LNCAP (cell line): Measurements from ENCODE around the gene NFKBIL1.

Experiments
- TF ChIP-seq, protein P1 (sequence below): fragments of 450-650 bp; IDR thresholded peaks from 2 replicates; pipeline ENCODE4 v1.5.1; 2017; ENCODE audit warnings: mild to moderate bottlenecking

NFKBIL1 gene

DNA sequence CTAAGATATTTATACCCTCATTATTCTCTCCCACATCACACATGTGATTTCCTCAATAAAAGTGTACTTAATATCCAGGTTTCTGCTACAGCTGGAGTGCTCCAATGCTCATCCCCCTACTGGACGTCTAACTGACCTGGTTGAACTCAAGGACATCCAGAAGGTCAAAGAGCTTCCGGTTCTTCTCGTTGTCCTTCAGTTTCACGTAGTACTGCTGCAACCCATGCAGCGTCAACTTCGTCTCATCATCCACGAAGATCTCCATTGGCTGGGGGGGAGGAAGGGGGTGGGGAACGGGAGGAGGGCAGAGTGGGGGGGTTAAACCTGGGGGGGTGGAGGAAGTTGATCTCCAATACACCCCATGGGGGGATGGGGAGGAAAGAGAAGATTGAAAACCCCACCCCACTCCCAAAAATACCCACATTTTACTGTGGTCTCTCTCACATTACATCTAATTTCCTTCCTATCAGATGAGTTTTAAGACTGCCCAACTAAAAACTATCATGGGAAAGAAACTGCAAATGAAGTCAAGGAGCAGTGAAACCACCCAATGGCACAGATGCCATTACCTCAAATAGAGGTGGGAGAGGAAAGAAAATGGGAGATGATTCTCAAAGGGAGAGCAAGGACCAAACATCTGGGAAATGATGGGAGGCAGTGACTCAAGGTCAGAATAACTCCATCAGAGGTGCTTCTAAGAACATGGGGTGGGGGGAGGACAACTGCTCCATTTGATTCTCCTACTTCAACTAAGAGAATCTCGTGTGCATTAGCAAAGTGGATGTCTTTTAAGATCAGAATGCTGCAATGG is 14.6 kb upstream of the NFKBIL1 start:
- TF ChIP-seq, protein P1, sequence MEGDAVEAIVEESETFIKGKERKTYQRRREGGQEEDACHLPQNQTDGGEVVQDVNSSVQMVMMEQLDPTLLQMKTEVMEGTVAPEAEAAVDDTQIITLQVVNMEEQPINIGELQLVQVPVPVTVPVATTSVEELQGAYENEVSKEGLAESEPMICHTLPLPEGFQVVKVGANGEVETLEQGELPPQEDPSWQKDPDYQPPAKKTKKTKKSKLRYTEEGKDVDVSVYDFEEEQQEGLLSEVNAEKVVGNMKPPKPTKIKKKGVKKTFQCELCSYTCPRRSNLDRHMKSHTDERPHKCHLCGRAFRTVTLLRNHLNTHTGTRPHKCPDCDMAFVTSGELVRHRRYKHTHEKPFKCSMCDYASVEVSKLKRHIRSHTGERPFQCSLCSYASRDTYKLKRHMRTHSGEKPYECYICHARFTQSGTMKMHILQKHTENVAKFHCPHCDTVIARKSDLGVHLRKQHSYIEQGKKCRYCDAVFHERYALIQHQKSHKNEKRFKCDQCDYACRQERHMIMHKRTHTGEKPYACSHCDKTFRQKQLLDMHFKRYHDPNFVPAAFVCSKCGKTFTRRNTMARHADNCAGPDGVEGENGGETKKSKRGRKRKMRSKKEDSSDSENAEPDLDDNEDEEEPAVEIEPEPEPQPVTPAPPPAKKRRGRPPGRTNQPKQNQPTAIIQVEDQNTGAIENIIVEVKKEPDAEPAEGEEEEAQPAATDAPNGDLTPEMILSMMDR: no peak

DNA sequence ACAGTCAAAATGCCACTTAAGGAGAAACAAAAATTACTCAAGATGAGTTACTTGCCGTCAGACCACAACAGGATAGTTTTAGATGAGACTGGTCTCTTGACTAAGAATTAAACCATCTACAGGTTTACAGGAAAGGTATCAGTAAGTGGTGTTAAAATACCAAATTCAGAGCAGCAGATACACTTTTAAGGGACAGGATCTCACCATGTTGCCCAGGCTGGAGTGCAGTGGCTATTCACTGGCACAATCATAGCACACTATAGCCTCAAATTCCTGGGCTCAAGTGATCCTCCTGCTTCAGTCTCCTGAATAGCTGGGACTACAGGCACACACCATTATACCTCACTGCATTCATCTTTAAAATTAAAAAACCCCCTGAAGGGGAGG is 14.0 kb upstream of the NFKBIL1 start:
- TF ChIP-seq, protein P1: no peak

DNA sequence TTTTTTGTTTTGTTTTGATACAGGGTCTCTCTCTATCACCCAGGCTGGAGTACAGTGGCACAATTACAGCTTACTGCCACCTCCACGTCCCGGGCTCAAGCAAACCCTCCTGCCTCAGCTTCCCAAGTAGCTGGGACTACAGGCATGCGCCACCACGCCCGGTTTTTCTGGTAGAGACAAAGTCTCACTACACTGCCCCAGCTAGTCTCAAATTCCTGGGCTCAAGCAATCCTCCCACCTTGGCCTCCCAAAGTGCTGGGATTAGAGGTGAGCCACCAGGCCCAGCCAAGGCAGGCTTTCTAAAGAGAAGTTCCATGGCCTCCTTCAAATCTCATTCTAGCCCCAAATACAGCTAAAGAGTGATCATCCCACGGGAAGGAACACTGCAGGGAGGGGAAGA is 13.4 kb upstream of the NFKBIL1 start:
- TF ChIP-seq, protein P1: no peak

DNA sequence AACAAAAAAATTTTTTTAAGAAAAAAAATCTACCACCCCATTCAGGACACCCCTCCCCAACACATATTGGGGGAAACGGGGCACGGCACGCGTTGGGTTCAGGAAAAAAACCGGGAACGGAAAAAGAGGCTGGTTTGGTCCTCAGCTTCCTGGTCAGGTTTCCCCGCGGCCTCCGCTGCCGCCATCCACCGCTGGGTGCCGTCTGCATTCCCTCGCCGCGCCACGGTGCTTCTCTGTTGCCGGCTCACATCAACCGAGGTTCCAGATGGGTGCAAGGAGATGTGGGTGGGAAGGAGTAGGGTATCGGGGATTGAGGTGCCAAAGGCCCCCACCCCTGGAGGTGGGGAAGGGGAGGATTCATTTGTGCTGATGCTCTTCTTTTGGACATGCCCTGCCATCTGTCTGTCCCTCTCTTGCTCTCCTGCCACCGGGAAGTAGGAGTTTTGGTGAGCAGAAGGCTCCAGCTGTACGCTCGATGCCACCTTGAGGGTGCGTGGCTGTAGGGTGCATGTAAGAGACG is 12.8 kb upstream of the NFKBIL1 start:
- TF ChIP-seq, protein P1: no peak

DNA sequence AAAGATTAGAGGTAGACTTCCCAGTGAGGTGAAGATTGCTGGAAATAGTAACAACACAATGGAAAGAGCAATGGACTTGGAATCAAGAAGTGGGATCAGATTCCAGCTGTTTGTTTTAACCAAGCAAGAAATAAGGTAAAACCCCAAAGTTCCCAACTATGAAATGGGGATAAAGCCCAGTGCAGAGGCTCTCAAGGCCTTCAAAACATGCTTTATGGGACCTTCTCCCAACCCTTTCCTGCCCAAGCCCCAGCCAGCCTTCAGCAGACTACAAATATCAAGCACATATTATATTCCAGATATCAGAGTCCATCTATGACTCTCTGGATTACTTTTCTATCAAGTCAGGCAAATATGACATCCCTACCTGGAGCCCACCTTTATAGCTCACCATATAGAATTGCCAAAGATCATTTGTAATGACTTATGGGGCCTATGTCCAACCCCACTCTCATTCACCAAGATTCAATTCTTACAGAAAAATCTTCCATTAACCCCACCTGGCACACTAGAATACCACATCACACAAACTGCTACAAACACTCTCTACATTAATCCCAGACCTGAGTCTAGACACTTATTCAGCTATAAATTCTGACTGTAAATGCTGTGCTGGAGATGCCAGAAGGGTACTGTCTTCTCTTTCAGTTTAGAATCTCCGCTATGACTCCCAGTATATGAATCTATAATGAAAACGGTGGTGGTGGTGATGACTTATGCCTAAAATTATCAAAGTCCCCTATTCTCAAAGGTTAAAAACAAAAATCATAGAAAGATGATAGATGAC is 11.7 kb upstream of the NFKBIL1 start:
- TF ChIP-seq, protein P1: no peak

DNA sequence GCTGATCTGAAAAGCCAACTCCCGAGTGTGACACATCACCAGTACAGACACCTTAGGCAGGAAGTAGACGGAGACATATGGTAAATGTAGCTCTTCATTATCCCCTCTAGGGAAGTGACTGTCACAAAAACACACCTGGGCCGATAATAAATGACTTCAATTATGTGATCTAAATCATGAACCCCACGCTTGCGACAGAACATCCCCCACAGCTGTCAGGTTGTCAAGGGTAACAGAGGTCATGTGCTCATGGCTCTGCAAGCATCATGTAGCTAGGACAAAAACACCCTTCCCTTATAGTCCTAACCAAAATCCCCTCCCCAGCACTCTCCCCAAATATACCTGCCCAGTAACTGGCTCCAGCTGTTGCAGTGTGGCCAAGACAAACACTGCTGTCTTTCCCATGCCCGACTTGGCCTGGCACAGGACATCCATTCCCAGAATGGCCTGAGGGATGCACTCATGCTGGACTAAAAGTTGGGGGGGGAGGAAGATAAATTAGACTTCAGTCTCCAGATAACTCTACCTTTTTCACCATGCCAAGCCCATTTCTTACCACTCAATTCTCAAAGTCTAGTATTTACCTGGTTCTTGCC is 8.5 kb upstream of the NFKBIL1 start:
- TF ChIP-seq, protein P1: no peak

DNA sequence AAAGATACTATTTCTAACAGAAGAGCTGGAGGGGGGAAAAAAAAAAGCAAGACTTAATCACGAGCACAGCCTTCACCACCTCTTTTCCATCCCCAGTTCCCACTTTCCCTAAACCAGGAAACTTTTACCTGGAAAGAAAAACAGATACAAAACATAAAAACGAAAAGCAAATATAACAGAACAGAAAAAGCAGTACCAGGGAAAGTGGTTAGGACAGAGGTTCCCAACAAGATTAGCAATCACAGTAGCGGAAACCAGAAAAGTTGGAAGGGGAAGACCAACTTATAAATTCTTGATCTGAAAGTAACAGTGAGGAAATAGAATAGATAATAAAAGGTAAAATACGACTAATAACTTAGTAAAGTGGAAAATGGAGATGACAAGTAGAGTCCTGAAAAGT is 6.8 kb upstream of the NFKBIL1 start:
- TF ChIP-seq, protein P1: no peak
